Diencephalon (tissue), 1 donor: ENCODE measurements around the gene FAM193A. TPM values are rescaled to one million over a fixed set of nuclear protein-coding genes. Genes with fewer than 3 reads are reported as not detected.

ENCODE experiments used
- small RNA-seq: library from RNA; depleted of rRNA; stranded (forward); fragments of <200 nt; gene quantifications from one replicate; pipeline ENCODE3, GENCODE V24; 2014
- total RNA-seq: library from RNA; depleted of rRNA; stranded (reverse); fragments of >200 nt; gene quantifications from one replicate; pipeline ENCODE4 v1.2.3, GENCODE V29; 2014

FAM193A gene, protein sequence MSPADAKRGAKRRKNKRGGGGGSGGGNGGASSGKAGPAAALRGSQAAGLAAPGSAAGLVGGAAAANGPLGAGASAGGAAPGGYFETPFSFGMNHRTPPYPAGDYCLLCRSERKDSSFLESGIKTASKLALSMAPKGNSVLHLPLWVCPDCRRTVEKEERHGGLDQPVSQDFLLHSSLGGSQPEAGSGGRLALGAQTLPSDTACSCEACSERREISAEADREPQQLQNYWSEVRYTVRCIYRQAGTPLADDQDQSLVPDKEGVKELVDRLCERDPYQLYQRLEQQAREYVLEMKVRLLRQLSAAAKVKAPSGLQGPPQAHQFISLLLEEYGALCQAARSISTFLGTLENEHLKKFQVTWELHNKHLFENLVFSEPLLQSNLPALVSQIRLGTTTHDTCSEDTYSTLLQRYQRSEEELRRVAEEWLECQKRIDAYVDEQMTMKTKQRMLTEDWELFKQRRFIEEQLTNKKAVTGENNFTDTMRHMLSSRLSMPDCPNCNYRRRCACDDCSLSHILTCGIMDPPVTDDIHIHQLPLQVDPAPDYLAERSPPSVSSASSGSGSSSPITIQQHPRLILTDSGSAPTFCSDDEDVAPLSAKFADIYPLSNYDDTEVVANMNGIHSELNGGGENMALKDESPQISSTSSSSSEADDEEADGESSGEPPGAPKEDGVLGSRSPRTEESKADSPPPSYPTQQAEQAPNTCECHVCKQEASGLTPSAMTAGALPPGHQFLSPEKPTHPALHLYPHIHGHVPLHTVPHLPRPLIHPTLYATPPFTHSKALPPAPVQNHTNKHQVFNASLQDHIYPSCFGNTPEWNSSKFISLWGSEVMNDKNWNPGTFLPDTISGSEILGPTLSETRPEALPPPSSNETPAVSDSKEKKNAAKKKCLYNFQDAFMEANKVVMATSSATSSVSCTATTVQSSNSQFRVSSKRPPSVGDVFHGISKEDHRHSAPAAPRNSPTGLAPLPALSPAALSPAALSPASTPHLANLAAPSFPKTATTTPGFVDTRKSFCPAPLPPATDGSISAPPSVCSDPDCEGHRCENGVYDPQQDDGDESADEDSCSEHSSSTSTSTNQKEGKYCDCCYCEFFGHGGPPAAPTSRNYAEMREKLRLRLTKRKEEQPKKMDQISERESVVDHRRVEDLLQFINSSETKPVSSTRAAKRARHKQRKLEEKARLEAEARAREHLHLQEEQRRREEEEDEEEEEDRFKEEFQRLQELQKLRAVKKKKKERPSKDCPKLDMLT (N-terminal part only)
- total RNA-seq = 21.9 TPM

DNA sequence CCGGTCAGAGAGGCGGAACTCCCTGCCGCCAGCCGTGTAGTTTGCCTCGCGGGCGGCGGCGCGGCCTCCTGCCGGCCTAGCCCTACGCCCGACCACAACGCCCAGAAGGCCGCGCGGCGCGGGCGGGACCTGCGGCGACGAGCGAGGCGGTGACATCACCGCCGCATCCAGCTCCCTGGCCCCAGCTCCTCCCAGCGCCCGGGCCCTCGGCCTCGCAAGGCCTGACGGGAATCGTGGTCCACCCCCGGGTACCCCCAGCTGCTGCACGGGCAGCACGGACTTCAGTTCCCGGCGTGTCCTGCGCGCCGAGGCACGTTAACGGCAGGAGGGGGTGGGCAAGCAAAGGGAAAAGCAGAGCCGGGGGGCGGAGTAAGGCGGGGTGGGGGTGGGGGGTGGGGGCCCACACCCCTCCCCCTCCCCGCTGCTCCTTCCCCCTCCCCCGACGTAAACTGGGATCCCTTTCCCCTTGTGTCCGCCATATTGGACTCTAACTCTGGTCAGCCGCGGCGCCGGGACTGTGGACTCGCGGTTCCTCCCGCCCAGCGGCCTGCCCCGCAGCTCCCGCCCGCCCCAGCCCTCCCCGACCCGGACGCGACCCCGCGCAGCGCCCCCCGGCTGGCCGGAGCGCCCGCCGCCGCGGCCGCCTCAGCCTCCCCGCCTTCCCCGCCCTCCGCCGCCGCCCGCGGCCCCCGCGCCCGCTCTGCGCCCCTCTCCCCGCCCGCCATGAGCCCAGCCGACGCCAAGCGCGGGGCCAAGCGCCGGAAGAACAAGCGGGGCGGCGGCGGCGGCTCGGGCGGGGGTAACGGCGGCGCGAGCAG lies at the start of gene FAM193A:
Gene FAM193A (plus strand): TSS at position 455 of the 818 bp plus-strand sequence. CDS start 269 bp downstream, at position 724.

DNA sequence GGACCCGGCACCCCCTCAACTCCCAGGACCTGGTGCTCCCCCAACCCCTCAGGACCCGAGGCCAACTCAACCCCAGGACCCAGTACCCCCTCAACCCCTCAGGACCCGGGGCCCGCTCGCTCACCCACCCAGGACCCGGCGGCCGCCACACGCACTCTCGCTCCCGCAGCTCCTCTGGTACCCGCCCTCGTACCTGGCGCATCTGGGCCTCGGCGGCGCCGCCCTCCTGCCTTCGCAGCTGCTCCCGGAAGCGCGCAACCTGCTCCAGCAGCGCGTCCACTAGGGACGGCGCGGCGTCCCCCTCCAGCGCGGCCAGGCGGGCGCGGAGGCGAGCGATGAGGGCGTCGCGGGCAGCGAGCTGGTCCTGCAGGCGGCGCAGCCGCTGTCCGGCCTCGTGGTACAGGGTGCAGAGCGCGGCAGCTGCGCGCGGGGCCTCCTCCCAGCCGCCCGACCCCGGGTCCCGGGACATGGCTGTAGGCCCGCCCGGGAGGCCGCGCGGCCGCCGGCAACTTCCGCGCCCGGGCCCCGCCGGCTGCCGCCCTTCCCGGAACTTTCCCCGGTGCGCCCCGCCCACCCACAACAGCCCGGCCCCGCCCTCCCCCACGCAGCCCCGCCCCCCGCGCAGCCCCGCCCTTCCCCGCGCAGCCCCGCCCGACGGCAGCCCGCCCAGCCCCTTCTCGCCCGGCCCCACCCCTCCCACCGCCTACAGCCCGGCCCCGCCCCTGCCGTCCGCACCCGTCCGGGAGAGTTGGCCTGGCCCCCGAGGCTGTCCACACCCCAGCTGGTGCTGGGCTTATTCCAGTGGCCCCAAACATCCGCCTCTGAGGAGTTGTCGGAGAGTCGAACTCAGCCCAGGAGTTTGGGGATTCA lies 219.6 kb downstream of the FAM193A start, which contains the start of gene TNIP2:
Gene TNIP2 (minus strand): TSS at position 516 of the 870 bp plus-strand sequence. CDS start 47 bp downstream, at position 469.

Small RNA genes lying within 50 kb of the gene (small RNA-seq; reads per million reads assigned to genes)
- not detected for gene CR545473.1
- not detected for gene RF00019

Other genes starting within 250 kb of the FAM193A start
- 5.8 TPM for gene ZFYVE28, start 118.0 kb upstream of the FAM193A start, total RNA-seq
- gene CFAP99, start 117.7 kb upstream of the FAM193A start, total RNA-seq = 0.69 TPM
- 47.7 TPM for gene RNF4, start 67.5 kb upstream of the FAM193A start, total RNA-seq
- 11.5 TPM for gene TNIP2, start 219.7 kb downstream of the FAM193A start, total RNA-seq